GM12801 (cell line): ENCODE data around the gene MAP2K4.

Experiments
- CTCF ChIP-seq: IDR thresholded peaks from one replicate; pipeline ENCODE4 v1.5.1; 2011; ENCODE audit warnings: control low read depth; ENCODE audit not compliant: insufficient read length; ENCODE audit errors: extremely low read depth

The MAP2K4 gene

DNA sequence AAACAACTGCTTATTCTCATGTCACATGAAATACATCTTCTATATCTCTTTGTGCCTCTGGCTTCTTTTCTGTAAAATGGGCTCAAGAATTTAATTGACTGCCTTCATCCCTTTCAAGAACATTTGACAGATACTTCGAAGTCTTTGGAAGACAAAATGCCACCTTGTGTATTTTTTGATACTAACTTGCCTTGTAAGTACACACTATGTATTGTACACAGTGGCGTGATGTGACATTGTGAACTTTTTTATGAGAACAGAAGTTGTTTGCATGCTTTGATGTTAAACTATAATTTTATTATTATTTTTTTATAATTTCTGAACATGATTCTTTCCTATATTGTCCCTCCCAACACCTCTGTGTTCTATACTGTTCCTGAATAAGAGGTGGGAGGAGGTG lies 73.7 kb downstream of the MAP2K4 start:
- TF ChIP-seq CTCF, result no peak

- TF ChIP-seq CTCF, result no peak
Measured at GRCh38 chr17:12095522-12095921, 74.8 kb downstream of the MAP2K4 start.

DNA sequence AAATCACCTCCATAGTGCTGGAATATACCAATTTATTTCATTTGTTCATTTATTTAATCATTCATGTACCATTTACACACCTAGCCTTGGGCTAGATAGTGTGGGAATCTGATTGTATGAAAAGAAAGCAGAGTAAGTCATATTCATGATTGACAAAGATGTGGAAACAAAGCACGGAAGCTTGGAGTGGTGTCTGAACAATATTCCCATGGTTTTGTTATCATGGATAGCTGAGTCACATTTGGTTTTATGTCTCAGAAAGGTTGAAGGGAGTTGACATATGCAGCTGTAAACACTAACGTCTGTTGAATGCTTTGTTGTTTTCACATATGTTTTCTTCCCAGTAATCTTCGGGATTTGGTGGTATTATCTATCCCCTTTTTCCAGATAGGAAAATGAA lies 76.6 kb downstream of the MAP2K4 start:
- TF ChIP-seq CTCF, result no peak

GRCh38 chr17:12098568-12098967 lies 77.9 kb downstream of the MAP2K4 start:
- TF ChIP-seq CTCF, result no peak

DNA sequence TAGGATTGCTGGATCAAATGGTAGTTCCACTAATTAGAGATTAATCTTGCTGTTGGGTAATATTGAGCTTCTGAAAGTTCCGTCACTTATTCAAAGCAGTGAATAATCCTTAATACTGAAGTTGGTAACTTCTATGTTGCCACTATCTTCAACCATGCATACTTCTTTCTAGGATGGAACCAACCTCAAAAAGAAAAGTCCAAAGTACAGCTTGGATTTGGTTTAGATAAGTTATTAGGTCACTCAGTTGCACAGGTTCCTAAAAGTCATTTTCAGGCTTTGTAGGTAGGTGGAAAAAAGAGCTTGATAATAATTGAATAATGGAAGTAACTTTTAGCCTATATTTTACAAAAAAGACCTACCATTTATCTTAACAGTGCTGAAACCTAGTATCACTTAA lies 78.7 kb downstream of the MAP2K4 start:
- no peak for TF ChIP-seq CTCF

- TF ChIP-seq CTCF, result no peak
Measured at GRCh38 chr17:12104831-12105230, 84.2 kb downstream of the MAP2K4 start.

GRCh38 chr17:12107905-12108304 lies 87.2 kb downstream of the MAP2K4 start:
- TF ChIP-seq CTCF, result no peak

- TF ChIP-seq CTCF, result no peak
Measured at GRCh38 chr17:12110906-12111305, 90.2 kb downstream of the MAP2K4 start.
